Amniotic stem cell (primary cell): ENCODE measurements around the gene FSIP1.

ENCODE experiments used
- DNase-seq: peaks from one replicate; lab custom pipeline; 2025; lab: John Stamatoyannopoulos, UW

Gene FSIP1

DNA sequence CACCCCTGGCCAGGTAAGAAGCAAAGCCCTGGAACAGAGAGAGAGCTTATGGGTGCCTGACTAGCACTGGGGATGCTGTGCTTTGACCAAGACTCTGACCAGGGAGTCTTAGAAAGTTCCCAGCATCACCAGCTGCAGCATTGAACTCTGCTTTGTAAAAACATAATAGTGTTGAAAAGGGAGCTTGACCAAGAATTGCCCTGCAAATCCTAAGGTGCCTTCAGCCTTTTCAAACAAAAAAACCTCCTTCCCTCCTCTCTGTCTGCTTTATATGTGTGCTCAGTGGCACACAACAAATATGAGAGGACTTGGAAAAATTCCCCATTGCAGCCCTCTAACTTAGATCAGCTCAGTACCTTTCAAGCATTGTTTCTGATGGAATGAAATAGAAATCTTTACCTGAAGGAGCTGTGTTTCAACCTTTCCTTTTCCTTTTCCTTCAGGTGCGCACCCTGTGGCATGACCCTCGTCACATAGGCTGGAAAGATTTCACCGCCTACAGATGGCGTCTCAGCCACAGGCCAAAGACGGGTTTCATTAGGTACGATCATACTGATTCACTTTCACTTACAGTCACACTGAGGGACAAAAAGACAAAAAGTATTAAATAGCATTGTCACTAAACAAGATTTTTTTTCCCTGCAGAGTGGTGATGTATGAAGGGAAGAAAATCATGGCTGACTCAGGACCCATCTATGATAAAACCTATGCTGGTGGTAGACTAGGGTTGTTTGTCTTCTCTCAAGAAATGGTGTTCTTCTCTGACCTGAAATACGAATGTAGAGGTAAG lies 188.8 kb downstream of the FSIP1 start:
- no peak for DNase-seq

- DNase-seq, result no peak
Observed at GRCh38 chr15:39593071-39593655, 189.5 kb downstream of the FSIP1 start.

DNA sequence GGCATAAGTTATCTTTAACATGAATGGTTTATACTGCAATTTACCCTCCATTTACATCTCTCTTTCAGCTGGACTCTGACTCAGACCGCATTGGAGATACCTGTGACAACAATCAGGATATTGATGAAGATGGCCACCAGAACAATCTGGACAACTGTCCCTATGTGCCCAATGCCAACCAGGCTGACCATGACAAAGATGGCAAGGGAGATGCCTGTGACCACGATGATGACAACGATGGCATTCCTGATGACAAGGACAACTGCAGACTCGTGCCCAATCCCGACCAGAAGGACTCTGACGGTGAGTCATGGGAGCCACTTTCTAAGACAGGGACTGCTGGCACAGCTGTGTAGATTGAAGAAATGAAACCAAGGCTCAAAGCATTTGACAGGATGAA lies 190.1 kb downstream of the FSIP1 start:
- no peak for DNase-seq

DNA sequence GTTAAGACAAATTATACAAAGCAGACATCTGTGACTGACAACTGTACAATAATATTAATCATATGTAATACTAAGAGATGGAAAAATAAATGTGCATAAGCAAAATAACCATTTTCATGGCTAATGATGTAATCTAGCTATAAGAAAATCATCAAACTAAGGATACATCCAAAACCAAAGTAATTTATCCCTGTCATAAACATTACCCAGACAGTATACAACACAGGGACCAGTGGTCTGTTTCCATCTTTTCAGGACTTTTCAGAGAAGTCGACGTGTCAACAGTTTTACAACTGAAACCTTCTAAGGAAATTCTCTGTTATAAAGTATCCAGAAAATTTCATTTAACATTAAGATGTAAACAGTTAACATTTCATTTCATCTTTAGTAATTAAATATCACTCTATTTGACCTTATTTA lies 190.7 kb downstream of the FSIP1 start:
- no peak for DNase-seq

DNA sequence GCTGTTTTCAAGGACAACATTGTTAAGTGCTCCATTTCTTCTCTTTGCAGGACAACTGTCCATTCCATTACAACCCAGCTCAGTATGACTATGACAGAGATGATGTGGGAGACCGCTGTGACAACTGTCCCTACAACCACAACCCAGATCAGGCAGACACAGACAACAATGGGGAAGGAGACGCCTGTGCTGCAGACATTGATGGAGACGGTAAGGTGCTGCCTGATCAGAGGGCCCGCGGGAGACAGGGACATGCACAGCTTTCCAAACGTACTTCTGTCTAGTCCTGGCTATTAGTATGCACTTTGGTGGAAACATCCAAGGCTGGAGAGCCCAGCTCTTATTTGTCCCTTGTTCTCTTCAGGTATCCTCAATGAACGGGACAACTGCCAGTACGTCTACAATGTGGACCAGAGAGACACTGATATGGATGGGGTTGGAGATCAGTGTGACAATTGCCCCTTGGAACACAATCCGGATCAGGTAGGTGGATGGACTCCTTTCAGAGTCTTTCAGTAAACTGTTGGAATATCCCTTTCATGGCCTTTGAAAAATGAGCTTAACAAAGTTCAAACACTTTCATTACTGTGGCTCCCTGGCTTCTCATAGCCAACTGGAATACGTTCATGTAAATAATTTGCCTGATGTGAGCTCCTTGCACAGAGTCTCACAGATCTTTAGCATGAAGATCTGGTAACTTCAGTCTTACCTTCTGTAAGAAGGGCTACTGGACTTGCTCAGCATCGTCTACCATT lies 191.3 kb downstream of the FSIP1 start:
- no peak for DNase-seq

DNA sequence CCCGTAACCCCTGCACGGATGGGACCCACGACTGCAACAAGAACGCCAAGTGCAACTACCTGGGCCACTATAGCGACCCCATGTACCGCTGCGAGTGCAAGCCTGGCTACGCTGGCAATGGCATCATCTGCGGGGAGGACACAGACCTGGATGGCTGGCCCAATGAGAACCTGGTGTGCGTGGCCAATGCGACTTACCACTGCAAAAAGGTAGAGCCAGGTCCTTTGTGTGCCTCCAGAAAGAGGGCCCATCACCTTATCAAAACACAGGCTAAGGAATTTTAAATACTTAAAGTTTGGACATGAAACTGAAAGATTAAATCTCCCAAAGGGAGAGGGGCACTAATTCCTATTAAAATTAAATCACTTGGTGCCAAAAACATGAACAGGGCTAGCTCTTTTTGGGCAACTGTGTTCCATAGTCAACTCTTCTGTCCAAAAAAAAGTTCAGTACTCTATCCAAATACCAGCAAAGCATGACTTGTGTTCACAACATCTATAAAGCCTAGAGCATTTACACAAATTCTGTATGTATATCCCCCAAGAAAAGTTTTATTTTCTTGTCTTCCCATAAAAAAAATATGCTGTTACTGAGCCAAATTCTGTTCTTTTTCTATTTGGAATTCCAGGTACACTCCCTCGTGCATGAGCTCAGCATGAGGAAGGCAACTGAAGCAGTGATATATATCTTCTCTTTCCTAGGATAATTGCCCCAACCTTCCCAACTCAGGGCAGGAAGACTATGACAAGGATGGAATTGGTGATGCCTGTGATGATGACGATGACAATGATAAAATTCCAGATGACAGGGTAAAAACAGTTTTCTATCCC lies 192.6 kb downstream of the FSIP1 start:
- no peak for DNase-seq

GRCh38 chr15:39589193-39589814 lies 193.3 kb downstream of the FSIP1 start:
- no peak for DNase-seq

- no peak for DNase-seq
Observed at GRCh38 chr15:39588531-39589192, 194.0 kb downstream of the FSIP1 start.

- DNase-seq, result no peak
Observed at GRCh38 chr15:39587731-39588530, 194.7 kb downstream of the FSIP1 start.

- no peak for DNase-seq
Observed at GRCh38 chr15:39587096-39587721, 195.4 kb downstream of the FSIP1 start.

GRCh38 chr15:39586387-39587095 lies 196.1 kb downstream of the FSIP1 start:
- DNase-seq, result no peak

DNA sequence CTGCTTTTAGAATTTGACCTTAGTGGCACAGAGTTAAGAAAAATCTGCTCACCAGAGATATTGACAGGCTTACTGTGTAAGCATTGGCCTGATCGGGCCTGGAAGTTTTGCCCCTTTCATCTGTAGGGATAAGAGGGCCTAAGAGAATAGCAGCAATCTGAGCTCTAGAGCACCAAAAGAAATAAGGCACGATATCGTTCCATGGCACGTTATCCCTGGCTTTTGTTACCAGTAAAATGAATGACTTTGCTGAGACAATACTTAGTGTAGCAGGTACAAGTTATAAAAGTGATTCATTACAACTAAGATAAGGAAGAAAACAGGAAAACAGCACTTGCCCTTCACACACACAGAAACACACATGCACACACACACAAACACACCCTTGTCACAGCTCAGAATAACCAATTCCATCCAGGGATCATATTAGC lies 196.8 kb downstream of the FSIP1 start:
- no peak for DNase-seq

DNA sequence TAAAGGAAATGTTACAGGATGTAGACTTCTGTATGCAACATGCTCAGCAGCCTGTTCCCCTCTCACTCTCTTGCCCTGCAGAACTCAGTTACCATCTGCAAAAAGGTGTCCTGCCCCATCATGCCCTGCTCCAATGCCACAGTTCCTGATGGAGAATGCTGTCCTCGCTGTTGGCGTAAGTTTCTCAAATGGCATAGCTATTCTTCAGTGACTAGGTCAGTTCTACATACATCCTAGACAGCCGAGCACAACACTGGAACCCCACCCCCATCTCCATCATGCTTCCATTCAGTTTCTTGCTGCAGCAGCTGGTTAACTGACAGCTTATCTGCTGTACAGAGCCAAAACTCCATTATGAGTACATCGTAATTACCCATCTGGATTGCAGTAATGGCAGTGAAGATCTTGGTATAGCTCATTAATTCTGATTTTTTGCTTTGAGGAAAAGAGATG lies 197.2 kb downstream of the FSIP1 start:
- no peak for DNase-seq

DNA sequence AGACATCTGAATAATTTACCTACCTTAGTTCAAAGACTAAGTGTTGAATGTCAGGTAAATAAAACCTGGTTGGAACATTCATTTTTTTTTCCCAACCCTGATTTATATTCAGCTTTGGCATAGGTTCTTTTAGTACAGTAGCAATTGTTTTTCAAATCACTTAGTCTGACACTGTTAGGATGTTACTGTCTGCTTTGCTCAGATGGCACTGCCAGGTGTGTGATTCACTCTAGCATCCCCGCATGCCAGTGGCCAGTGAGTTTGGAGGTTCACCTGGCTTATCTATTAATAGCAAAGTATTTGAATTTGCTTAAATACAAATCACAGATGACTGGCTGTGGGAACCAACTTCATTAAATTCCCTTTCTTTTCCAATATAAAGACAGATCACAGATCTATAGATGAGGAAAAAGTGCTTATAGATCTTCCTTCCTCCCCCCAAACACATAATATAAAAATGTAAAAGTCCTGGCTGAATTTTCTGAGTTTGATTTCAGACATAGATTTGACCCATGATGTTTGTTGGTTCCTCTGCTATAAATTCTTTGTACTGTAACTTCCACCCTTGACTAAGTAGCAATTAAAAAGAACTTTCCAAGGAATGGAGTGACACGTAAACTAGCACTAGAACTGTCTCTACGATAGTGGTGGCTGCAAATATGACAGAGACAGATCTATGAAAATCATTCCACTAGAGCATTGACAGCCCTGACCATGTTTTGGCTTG lies 197.8 kb downstream of the FSIP1 start:
- no peak for DNase-seq

GRCh38 chr15:39584266-39584659 lies 198.4 kb downstream of the FSIP1 start:
- no peak for DNase-seq

- no peak for DNase-seq
Observed at GRCh38 chr15:39583596-39584265, 198.9 kb downstream of the FSIP1 start.

DNA sequence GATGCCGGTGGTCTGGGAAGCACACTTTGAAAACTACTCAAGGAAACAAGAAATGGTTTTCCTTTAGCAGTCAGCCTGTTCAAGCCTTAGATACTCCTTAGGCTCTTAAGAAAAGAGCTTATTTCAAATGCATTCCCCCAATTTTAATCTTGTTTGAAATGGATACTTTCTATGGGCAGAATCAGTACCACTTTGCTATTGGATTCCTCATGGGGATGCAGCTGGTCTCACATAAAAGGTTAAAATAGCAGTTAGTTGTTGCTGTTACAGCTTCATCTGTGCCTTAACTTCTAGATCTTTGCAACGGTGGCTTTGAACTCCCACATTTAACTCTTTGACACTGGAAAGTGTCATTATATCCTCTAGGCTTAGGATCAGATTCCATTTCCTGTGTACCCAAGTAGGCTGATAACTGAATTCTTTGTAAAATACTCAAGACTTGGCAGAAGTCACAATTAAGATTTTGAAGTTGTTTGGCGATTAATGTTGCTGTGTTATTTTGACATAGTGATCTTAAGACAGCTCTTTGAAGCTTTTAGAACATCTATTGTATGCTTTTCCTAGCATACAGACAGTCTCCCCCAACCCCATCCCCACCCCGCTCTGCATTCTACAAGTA lies 199.6 kb downstream of the FSIP1 start:
- no peak for DNase-seq
